GM19397 (cell line): Measurements from ENCODE around the gene SLX4IP.
A peak's percentile ranks its signal among the peaks of the same experiment; 100 is the strongest.
"Not testable (repeated sequence)": the region's sequence is repeated elsewhere in the genome, so short reads cannot be mapped to it uniquely, and the experiment has no call there.

Source experiments
- ATAC-seq: cut with Tn5 transposase; IDR thresholded peaks from one replicate; pipeline ENCODE4 v1.9.1; 2021; ENCODE audit warnings: mild to moderate bottlenecking, moderate library complexity; ENCODE audit not compliant: unreplicated experiment

The SLX4IP gene

DNA sequence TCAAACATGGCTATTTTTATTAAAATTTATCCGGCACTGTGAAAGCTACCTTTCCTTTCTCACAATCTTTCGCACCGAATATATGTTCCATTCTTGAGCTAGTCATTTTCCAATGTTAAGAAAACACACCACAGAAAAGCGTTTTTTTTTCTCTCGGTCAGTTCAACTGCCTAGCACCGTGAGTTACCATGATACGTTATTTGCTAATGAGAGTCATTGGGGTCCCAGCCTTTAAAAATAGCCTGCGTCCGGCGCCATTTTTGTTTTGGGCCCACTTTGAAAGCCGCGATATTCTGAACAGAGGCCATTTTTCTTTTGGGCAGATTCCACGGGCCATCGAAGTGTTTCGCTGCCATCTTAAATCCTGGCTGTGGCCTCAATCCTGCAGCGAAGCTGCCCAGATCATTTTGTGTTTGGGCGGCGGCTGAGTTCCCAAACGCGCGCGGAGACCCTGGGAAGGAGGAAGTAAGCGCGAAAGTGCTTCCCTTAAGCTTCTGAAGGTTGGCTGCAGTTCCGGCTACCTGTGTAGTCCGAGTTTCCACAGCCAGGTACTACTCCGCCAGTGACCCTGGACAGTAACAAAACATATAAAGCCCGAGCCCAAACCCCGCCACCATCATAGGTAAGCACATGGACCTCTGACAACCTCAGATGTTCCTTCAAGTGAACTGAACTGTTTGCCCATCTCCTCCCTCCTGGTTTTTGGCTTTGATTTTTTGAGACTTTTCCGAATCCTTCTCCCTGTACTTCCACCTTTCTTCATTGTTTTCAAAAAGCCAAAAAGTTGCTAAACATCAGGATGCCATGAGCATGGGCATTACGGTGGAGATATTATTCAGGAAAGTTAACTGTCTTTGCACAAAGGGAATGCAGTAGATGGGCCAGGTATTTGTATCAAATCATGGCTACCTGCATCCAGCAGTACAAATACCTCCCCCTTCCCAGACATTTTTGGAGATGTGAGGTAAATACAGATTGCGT is at the start of gene SLX4IP:
TSS of gene SLX4IP (plus strand) at position 474 of the 981 bp plus-strand sequence. CDS start 22,900 bp downstream, outside the sequence.
- peak; percentile 60 for ATAC-seq

DNA sequence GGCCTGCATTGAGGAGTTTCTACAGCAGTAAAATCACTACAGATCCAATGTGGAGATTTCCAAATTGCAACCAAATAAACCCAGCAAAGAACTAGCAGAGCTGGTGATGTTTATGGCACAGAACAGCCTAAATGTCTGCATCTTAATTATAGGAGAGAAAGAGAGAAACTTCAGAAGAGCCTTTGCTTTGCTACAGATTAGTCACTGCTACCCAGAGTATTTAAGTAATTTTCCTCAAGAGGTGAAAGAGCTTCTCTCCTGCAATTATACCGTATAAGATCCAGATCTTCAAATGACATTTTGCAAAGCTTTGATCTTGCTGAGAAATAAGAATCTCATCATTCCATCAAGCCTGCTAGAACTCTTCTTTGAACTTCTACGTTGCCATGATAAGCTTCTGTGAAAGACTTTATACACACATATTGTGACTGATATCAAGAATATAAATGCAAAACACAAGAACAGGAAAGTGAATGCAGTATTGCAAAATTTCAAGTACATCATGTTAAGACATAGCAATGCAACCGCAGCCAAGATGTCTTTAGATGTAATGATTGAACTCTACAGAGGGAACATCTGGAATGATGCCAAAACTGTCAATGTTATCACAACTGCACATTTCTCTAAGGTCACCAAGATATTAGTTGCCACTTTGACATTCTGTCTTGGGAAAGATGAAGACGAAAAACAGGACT is 49.1 kb upstream of the SLX4IP start:
- ATAC-seq = no peak

DNA sequence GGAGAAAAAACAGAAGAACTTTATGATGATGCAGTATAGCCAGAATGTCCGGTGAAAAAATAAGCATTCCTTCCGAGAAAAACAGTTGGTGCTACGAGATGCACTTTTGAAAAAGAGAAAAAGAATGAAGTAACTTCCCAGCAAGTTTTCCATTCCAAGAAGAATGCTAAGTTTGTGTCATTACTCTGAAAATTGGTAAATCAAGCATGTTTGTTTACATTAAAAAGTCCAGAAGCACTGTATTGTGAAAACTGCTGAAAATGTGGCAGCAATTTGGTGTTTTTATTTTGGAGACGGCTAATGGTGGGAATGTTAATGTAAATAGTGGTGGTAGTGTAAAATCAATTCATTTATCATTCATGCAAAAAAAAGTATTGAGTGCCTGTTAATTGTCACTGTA is 47.4 kb upstream of the SLX4IP start:
- ATAC-seq = no peak

DNA sequence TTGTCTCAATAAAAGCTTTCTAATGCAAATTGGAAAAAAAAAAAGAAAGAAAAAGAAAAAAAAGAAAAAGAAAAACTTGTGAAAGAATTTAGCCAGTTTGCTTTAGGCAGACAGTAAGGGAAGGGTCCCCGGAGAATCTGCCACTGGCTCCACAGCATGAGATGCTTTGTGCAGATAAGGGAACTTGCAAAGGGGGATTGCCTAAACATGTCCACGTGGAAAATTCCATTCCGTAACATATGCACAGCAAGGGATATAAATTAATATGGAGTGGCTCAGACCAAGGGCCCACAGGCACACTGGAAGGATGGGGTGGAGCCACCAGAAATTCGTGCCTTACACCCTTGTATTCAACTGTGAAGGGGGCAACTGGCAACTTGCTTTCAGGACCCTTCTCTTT is 46.5 kb upstream of the SLX4IP start:
- no peak for ATAC-seq

DNA sequence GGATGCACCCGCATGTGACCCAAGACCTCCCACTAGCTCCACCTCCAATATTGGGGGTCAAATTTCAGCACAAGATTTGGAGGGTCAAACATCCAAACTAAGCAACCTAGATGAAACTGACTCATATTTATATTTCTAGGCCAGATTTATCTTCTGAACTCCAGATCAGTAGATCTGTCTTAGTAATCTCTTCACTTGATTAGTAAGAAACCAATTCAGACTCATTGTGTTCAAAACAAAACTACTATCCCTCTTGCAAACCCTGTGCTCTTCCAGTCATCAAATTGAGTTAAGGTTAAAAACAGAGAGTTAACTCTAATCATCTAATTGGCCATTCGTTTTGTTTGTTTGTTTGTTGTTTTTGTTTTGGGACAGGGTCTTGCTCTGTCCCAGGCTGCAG is 44.4 kb upstream of the SLX4IP start:
- no peak for ATAC-seq

DNA sequence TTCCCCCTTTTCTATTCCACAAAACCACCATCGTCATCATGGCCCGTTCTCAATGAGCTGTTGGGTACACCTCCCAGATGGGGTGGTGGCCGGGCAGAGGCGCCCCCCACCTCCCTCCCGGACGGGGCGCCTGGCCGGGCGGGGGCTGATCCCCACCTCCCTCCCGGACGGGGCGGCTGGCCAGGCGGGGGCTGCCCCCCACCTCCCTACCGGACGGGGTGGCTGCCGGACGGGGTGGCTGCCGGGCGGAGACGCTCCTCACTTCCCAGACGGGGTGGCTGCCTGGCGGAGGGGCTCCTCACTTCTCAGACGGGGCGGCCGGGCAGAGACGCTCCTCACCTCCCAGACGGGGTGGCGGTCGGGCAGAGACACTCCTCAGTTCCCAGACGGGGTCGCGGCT is 40.4 kb upstream of the SLX4IP start:
- ATAC-seq = not testable (repeated sequence)

DNA sequence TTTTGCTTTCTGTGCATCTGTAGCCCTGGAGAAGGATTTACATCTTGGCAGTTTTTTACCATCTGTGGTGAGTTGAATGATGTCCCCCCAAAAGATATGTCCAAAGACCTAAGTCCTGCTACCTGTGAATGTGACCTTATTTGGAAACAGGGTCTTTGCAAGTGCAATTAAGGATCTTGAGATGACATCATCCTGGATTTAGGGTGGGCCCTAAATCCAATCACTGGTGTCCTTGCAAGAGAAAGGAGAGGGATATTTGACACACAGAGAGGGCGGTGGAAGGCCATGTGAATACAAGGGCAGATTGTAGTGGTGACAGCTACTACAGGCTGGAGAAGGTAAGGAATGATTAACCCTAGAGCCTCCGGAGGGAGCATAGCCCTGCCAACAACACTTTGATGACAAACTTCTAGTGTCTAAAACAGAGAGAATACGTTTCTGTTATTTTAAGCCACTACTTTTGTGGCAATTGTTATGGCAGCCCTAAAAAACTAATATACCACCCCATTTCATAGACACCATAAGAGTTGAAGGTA is 36.2 kb upstream of the SLX4IP start:
- ATAC-seq = no peak

DNA sequence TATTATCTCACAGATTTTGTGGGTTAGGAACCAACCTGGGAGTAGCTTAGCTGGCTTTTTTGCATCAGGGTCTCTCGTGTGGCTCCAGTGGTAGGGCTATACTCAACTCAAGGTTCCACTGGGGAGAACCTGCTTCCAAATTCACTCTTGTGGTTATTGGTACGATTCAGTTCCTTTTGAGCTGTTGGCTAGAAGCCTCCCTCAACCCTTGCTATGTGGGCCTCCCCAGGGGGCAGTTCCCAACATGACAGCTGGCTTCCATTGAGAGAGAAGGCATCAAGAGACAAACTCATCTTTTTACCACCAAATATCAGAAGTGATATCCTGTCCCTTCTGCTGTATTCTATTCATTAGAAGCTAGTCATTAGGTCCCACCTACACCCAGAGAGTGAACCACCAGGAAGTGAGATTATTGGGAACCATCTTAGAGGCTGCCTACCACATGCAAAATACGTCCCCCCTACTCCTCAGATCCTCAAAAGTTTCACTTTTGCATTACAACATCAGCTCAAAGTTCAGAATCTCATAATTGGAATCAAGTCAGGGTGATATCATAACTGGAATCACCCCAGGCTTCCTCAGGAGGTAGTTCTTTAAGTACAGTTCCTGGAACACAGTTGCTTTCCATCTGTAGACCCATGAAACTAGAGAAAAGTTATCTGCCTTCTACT is 32.0 kb upstream of the SLX4IP start:
- ATAC-seq = no peak

DNA sequence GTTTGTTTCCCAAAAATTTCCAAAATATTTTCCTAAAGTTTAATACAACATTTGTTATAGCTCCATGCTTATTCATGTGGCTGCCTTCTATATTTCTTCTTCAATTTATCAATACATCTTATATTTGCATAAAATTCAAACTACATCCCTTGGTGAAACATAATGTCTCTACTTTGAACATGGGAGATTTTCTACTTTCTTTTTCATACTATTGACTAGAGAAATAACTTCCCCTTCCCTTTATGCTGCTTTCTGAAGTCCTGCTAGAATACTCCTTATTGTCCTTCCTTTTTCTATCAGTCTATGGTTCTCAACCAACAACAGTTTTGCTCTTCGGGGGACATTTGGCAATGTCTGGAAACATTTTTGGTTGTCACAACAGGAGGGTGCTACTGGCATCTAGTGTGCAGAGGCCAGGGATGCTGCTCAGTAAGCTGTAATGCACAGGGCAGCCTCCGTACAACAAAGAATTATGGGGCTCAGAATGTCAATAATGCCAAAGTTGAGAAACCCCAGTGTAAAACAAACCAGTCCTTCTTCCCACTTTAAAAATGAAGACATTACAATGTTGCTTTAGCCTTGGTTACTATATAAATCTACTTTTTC is 31.0 kb upstream of the SLX4IP start:
- ATAC-seq = no peak

DNA sequence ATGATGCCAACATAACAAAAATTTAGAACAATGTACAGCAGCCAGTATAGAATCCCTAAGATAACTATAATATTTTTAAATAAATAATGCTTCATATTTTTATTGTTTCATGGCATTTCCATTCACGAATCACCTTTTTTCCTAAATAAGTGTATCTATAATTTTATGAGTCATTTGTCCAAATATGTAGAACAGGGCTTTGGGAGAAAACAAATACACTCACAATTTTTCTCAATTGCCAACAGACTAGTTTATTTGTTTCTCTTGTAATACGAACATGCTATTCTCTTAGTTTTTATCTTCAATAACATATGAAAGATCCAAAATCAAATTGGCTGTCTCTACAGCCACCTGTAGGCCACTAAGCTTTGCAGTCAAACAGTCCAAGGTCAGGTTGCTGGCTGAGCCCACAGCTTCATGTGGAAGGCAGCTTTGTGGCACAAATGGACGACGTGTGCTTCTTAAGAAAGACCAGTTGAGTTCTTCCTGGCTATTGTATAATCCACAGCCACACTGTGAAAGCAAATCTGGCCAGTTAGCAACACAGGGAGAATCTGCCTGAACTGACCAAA is 30.1 kb upstream of the SLX4IP start:
- ATAC-seq = no peak

DNA sequence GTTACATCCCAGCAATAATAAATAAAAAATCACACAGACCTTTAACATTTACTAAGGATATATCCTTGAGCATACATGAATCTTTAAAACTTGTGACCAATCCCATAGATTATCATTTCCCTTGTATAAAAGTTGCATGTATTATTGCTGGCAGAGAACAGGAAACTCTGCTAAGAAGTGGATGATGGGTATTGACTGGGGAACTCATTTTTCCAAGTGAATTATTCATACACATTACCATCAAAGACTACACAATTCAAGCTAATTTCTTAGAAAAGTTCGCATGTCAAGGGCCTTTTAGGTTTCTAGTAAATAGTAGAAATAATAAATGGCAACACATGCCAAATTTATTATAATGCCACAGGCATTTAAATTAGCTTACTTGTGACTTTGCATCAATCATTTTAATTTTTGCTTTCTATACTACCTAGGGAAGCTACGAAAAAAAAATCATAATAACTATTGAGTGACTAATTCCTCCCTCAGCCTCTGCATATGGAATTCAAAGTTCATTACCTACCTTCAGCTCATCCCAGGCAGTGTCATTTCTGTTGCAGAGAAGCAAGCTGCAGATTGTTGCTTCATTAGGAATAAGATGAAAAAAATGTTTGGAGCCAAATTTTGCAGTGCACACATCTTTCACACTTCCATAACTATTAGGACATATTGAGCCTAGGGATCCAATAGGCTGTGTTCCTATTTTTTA is 26.8 kb upstream of the SLX4IP start:
- no peak for ATAC-seq

DNA sequence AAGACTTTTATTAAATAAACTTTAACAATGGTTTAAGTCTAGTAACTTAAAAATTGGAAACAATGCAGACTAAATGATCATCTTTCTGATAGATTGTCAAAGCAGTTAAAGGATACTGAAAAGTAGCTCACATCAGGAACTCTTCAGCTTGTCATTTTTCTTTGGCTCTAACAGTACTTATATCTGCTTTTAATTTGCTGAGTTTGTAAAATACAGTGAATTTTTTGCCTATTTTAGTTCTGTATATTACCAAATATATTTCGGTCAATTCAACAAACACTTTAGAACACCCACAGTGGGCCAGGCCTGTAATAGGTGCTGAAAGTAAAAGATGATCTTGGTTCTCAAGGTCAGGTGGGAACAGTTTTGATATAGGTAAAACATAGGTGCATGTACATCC is 23.4 kb upstream of the SLX4IP start:
- no peak for ATAC-seq

DNA sequence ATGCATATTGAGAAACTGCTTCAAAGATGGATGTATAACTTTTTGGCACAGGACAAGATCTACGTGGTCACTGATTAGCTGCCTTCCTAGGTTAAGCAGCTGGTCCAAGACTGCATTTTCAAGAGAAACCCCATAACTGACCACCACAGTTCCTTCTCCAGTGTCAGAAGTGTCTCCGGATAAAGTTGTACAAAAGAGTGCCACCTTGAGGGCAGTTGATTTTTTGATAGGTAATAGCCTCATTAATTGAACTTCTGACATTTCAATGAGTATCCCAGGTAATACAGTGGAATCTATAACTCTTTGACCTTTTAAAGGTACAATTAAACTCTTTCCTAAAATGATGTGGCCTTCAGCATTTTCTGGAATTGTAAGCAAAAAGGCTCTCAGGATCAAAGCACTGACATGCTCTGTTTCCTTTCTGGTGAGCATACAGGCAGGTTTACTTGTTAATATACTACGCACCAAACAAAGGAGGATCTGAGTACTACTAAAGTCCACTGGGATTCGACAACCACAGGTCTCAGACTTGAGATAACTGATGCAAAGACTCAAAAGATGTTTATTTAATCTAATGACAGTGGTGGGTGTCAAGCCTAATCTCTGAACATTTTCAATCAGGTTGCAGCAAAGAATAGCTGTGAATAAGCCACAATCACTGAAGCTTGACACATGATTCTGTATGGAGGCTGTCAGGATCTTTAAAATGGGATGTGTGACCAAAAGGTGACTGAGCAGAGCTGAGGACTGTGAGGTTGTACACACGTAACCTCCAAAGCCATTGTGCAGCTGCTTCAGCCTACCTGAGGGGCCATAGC is 22.3 kb upstream of the SLX4IP start:
- no peak for ATAC-seq

DNA sequence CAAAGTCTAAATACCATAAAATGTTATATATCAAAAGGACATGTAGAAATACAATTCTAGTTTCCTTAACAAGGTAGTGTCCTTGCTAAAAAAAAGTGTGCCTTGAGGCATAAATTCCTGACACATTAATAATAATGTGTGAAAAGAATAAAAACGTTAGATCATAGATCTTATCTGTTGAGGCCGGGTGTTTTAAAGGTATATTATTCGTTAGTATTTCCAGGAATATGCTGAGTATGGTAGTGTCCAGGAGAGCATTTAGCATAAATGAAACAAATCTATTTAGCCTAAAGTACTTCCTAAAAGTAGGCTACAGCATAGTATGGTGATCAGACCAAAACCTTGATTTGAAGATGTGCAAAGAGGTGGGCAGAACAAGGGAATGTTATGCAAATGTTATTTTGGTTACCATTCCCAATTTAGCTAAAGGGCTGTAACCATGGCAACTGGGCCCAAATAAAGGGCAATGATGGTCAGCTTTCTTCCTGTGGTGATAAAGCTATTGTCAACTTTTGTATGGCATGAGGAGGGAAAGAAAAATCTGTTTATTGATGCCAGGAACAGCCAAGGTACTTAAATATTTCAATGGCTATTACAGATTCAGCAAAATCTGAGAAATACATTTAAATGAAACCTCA is 20.0 kb upstream of the SLX4IP start:
- no peak for ATAC-seq

DNA sequence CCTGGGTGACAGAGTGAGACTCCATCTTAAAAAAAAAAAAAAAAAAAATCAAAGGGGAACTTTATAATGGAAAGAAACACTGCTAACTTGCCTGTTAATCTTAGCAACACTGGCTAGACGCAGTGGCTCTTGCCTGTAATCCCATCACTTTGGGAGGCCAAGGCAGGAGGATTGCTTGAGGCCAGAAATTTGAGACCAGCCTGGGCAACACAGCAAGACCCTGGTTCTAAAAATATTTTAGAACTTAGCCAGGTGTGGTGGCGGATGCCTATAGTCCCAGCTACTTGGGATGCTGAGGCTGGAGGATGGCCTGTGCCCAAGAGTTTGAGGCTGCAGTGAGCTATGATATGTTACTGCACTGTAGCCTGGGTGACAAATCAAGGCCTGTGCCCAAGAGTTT is 17.9 kb upstream of the SLX4IP start:
- ATAC-seq = not testable (repeated sequence)

DNA sequence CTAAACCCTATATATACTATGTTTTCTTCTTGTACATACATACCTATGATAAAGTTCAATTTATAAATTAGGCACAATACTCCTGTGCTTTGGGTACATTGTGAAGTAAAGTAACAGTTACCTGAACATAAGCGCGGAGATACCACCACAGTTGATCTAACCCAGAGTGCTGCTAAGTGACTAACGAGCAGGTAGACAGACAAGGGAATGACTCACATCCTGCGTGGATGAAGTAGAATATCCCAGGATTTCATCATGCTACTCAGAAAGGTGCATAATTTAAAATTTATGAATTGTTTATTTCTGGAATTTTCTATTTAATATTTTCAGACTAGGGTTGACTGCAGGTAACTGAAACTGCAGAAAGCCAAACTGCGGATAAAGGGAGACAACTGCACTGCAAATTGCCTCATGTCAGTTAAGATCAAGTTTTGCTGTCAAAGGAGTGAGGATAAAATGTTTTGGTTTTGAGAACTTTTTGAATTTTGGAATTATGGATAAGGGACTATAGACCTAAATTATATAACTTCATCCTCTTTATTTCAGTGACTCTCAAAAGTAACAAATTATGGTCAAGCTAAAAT is 15.5 kb upstream of the SLX4IP start:
- no peak for ATAC-seq

DNA sequence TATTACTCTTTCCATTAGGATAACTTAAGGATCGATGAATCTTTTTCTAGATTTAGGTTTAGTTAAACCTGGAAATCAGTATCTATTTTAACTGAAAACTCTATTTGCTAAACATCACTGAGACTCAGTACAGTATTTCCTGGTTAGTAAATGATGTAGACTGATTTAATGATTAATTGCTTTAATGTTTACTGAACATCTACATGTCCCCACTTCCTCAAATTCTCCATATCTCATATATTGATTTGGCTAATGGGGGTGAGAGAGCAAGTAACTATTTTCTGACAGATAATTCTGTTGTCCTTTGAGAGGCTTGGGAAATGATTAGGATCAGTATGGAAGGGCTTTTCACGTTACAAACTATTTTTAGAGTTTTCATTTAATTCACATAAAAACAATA is 11.4 kb upstream of the SLX4IP start:
- ATAC-seq = peak; percentile 55

DNA sequence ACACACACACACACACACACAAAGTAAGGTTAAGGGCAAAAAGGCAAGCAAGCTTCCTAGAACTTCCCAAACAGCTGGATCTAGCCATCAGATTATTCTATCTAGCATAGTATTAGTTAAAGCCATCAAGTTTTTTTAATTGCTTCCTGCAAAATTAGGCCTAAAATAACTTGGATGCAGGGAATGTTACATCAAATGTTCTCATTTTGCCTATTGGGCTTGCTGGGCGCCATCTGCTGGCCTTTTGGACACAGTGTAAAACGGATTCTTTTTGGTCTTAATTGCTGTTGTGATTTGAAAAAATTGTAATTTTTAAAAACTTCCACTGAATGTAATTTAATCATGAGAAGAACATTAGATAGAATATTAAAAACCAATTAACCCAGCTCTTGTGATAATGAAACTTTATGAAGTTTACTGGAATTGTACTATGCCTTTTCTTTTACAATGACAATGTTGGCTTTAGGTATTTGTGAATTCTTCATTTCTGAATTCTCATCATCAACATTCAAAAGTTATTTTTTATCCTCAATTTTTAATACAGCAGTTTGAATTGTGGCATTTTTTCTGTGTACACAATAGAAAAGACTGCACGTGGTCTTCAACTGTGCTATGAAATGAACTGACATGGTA is 7.9 kb upstream of the SLX4IP start:
- ATAC-seq = no peak
